A549 treated with CORT108297 at 1 μM for 4 hours (cell line): ENCODE results near the gene OLFML2A. TPM values are rescaled to one million over a fixed set of nuclear protein-coding genes. Genes with fewer than 3 reads are reported as not detected.

Experiments used
- total RNA-seq: library from RNA; stranded (reverse); fragments of 200-300 nt; extraction: Qiagen RNA extraction; gene quantifications from 5 replicates; pipeline ENCODE4 v1.2.3, GENCODE V29; 2022

OLFML2A gene
- 16.2 to 24.8 TPM (median 20.4 TPM) in 5 replicates for total RNA-seq

GRCh38 chr9:124776954-124777648 is at the start of gene OLFML2A:
TSS of gene OLFML2A (plus strand) at chr9:124777133. CDS start at chr9:124777271, 138 bp downstream.

GRCh38 chr9:124771021-124771866 is 5.7 kb upstream of the OLFML2A start, which contains the start of gene NR6A1:
TSS of gene NR6A1 (minus strand) at chr9:124771311.

GRCh38 chr9:124852829-124853531 is 76.0 kb downstream of the OLFML2A start, which contains the start of gene WDR38:
TSS of gene WDR38 (plus strand) at chr9:124853460. CDS start at chr9:124853532, 72 bp downstream.

GRCh38 chr9:124861342-124862229 is 84.7 kb downstream of the OLFML2A start, which contains the start of the genes ARPC5L and RPL35:
TSS of gene ARPC5L (plus strand) at chr9:124862130. CDS start at chr9:124869291, 7,161 bp downstream.
TSS of gene RPL35 (minus strand) at chr9:124861957. CDS start at chr9:124861912, 45 bp downstream.

Other genes starting within 250 kb of the OLFML2A start
- gene NR6A1, start 5.8 kb upstream of the OLFML2A start, total RNA-seq: 1.2 to 1.8 TPM (median 1.7 TPM) in 5 replicates
- 0.09 to 0.11 TPM (median 0.09 TPM) in 3 of 5 replicates, not detected in the others for gene WDR38, start 76.3 kb downstream of the OLFML2A start, total RNA-seq
- 2,784 to 3,167 TPM (median 2,847 TPM) in 5 replicates for gene RPL35, start 84.8 kb downstream of the OLFML2A start, total RNA-seq
- gene ARPC5L, start 85.0 kb downstream of the OLFML2A start, total RNA-seq: 64.4 to 81.2 TPM (median 71.4 TPM) in 5 replicates
- 10.3 to 12.1 TPM (median 10.7 TPM) in 5 replicates for gene GOLGA1, start 163.9 kb downstream of the OLFML2A start, total RNA-seq